GM12878 (cell line): ENCODE measurements around the gene GPAT3. TPM values are rescaled to one million over a fixed set of nuclear protein-coding genes. Genes with fewer than 3 reads are reported as not detected.

Experiments
- CREM ChIP-seq: IDR thresholded peaks from 2 replicates; pipeline ENCODE4 v1.6.1; 2014; ENCODE audit warnings: antibody characterized with exemption, low read depth
- FOS ChIP-seq: IDR thresholded peaks from 3 replicates; pipeline ENCODE4 v1.6.1; 2011; ENCODE audit warnings: borderline replicate concordance; ENCODE audit not compliant: insufficient read length; ENCODE audit errors: extremely low read depth
- SUPT20H ChIP-seq: IDR thresholded peaks from 2 replicates; pipeline ENCODE4 v1.6.1; 2011; ENCODE audit warnings: low read depth, mild to moderate bottlenecking, low read length, moderate library complexity, borderline replicate concordance; ENCODE audit not compliant: control insufficient read depth
- polyA plus RNA-seq, 11 experiments: library from polyadenylated mRNA; depleted of rRNA in 4 of 11; unstranded in 6 of 11; stranded (reverse) in 5 of 11; fragments of >200 nt; fragmentation: Nextera tagmentation in 4 of 11; fragmentation: Illumina TruSeq in 1 of 11; extraction: Ambion mirVana in 4 of 11; extraction: Trizol in 1 of 11; gene quantifications; 1 replicate in 1 of 11; 2 replicates in 10 of 11; pipeline versions ENCODE4 v1.2.1 to v1.2.3, GENCODE V29; 2011 to 2016; ENCODE audit warnings: inconsistent platforms in 2 of 11, missing spikeins in 2 of 11, low read depth in 1 of 11
- total RNA-seq, 4 experiments: library from RNA; depleted of rRNA in 3 of 4; stranded (reverse); fragments of >200 nt in 3 of 4; fragmentation: Illumina TruSeq in 1 of 4; extraction: Trizol in 1 of 4; gene quantifications; 2 replicates each; pipeline versions ENCODE4 v1.2.1 to v1.2.3, GENCODE V29; 2013 to 2021
- TF ChIP-seq, protein P1 (sequence below): fragments of 450-650 bp; IDR thresholded peaks from 2 replicates; pipeline ENCODE4 v1.6.1; 2016; ENCODE audit warnings: mild to moderate bottlenecking, moderate library complexity, borderline replicate concordance
- TF ChIP-seq, protein P2 (sequence below): IDR thresholded peaks from 2 replicates; pipeline ENCODE4 v1.6.1; 2011; ENCODE audit warnings: low read depth, mild to moderate bottlenecking, low read length, moderate library complexity, borderline replicate concordance; ENCODE audit errors: extremely low read depth
- TF ChIP-seq, protein P3 (sequence below): fragments of 450-650 bp; IDR thresholded peaks from 2 replicates; pipeline ENCODE4 v1.6.1; 2017; ENCODE audit warnings: borderline replicate concordance
- TF ChIP-seq, protein P4 (sequence below): fragments of 150-350 bp; IDR thresholded peaks from 2 replicates; pipeline ENCODE4 v1.6.1; 2016; ENCODE audit warnings: low read depth, low read length

GPAT3 gene
- total and polyA plus RNA-seq, 10 of the 15 experiments (the other 5 are each of a cell fraction or from before 2014, with no cell fraction given) = 0.26 to 1.1 (median 0.52) TPM

DNA sequence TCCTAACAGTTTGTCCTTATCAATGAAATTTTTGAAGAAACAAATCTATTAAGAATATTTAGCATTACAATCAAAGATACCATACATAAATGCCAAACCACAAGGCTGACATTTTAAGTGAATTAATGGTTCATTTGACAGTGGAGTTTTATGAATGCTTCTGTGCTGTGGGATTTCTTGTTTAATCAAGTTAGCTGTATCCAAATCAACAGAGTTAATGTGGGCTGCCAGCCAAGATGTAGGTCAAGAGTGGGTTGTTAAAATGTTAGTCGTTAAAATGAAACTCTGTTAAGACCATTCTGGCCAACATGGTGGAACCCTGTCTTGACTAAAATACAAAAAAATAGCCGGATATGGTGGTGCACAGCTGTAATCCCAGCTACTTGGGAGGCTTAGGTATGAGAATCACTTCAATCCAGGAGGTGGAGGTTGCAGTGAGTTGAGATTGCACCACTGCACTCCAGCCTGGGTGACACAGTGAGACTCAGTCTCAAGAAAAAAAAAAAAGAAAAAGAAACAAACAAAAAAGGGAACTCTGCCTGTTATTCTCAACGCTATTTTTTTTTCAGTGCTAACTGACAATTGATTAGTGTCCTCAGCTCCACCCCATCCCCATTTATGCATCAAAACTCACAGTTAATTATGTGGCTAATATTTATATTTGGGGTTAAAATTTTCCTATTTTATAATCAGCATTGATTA is 20.2 kb downstream of the GPAT3 start (continued):
- TF ChIP-seq, protein P1, sequence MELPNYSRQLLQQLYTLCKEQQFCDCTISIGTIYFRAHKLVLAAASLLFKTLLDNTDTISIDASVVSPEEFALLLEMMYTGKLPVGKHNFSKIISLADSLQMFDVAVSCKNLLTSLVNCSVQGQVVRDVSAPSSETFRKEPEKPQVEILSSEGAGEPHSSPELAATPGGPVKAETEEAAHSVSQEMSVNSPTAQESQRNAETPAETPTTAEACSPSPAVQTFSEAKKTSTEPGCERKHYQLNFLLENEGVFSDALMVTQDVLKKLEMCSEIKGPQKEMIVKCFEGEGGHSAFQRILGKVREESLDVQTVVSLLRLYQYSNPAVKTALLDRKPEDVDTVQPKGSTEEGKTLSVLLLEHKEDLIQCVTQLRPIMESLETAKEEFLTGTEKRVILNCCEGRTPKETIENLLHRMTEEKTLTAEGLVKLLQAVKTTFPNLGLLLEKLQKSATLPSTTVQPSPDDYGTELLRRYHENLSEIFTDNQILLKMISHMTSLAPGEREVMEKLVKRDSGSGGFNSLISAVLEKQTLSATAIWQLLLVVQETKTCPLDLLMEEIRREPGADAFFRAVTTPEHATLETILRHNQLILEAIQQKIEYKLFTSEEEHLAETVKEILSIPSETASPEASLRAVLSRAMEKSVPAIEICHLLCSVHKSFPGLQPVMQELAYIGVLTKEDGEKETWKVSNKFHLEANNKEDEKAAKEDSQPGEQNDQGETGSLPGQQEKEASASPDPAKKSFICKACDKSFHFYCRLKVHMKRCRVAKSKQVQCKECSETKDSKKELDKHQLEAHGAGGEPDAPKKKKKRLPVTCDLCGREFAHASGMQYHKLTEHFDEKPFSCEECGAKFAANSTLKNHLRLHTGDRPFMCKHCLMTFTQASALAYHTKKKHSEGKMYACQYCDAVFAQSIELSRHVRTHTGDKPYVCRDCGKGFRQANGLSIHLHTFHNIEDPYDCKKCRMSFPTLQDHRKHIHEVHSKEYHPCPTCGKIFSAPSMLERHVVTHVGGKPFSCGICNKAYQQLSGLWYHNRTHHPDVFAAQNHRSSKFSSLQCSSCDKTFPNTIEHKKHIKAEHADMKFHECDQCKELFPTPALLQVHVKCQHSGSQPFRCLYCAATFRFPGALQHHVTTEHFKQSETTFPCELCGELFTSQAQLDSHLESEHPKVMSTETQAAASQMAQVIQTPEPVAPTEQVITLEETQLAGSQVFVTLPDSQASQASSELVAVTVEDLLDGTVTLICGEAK = no peak
- TF ChIP-seq FOS (no peak), CREM (no peak), SUPT20H (no peak)
- TF ChIP-seq, protein P2, sequence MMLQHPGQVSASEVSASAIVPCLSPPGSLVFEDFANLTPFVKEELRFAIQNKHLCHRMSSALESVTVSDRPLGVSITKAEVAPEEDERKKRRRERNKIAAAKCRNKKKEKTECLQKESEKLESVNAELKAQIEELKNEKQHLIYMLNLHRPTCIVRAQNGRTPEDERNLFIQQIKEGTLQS = no peak
- TF ChIP-seq, protein P3, sequence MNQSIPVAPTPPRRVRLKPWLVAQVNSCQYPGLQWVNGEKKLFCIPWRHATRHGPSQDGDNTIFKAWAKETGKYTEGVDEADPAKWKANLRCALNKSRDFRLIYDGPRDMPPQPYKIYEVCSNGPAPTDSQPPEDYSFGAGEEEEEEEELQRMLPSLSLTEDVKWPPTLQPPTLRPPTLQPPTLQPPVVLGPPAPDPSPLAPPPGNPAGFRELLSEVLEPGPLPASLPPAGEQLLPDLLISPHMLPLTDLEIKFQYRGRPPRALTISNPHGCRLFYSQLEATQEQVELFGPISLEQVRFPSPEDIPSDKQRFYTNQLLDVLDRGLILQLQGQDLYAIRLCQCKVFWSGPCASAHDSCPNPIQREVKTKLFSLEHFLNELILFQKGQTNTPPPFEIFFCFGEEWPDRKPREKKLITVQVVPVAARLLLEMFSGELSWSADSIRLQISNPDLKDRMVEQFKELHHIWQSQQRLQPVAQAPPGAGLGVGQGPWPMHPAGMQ = no peak
- TF ChIP-seq, protein P4, sequence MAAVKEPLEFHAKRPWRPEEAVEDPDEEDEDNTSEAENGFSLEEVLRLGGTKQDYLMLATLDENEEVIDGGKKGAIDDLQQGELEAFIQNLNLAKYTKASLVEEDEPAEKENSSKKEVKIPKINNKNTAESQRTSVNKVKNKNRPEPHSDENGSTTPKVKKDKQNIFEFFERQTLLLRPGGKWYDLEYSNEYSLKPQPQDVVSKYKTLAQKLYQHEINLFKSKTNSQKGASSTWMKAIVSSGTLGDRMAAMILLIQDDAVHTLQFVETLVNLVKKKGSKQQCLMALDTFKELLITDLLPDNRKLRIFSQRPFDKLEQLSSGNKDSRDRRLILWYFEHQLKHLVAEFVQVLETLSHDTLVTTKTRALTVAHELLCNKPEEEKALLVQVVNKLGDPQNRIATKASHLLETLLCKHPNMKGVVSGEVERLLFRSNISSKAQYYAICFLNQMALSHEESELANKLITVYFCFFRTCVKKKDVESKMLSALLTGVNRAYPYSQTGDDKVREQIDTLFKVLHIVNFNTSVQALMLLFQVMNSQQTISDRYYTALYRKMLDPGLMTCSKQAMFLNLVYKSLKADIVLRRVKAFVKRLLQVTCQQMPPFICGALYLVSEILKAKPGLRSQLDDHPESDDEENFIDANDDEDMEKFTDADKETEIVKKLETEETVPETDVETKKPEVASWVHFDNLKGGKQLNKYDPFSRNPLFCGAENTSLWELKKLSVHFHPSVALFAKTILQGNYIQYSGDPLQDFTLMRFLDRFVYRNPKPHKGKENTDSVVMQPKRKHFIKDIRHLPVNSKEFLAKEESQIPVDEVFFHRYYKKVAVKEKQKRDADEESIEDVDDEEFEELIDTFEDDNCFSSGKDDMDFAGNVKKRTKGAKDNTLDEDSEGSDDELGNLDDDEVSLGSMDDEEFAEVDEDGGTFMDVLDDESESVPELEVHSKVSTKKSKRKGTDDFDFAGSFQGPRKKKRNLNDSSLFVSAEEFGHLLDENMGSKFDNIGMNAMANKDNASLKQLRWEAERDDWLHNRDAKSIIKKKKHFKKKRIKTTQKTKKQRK = no peak
